VCaP (cell line): ENCODE measurements around the gene FYB2.

ENCODE experiments used
- H3K27ac ChIP-seq: fragments of 450-650 bp; 2 replicates; pipeline ENCODE4 v1.5.1; 2017
- CTCF ChIP-seq: fragments of 450-650 bp; conservative IDR thresholded peaks from 2 replicates; pipeline ENCODE4 v1.5.1; 2017; ENCODE audit warnings: mild to moderate bottlenecking, moderate library complexity

Gene FYB2

GRCh38 chr1:56755911-56756310, 63.3 kb downstream of the FYB2 start:
- H3K27ac ChIP-seq, result no peak overlapping the region
- TF ChIP-seq CTCF, result no peak

- TF ChIP-seq CTCF, result no peak
- H3K27ac ChIP-seq, result no peak overlapping the region
These were observed 64.3 kb downstream of the FYB2 start for GRCh38 chr1:56754708-56755479.

GRCh38 chr1:56745231-56745630, 74.0 kb downstream of the FYB2 start:
- TF ChIP-seq CTCF, result no peak
- H3K27ac ChIP-seq, result no peak overlapping the region

GRCh38 chr1:56728964-56729363, 90.2 kb downstream of the FYB2 start:
- no peak overlapping the region for H3K27ac ChIP-seq

DNA sequence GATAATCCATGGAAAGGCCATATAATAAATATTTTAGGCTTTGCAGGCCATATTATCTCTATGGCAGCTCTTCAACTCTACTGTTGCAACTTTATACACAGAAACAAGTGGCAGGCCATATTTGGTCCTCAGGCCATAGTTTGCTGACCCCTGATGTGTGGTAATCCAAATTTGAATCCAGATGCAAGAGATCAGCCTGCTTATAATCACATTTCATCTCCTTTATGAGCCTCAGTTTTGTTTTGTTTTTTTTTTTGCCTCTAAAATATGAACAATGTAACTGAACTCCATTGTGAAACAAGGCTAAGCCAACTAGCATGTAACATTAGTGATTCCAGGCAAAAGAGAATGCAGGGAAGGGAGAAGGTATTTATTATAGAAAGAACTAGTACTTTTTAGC, 92.5 kb downstream of the FYB2 start:
- H3K27ac ChIP-seq, result no peak overlapping the region
- no peak for TF ChIP-seq CTCF

More at GRCh38 chr1:56728964-56729363, 90.2 kb downstream of the FYB2 start:
- TF ChIP-seq CTCF, result no peak

- no peak for TF ChIP-seq CTCF
- no peak overlapping the region for H3K27ac ChIP-seq
These were observed 100.0 kb downstream of the FYB2 start for GRCh38 chr1:56719171-56719570.

DNA sequence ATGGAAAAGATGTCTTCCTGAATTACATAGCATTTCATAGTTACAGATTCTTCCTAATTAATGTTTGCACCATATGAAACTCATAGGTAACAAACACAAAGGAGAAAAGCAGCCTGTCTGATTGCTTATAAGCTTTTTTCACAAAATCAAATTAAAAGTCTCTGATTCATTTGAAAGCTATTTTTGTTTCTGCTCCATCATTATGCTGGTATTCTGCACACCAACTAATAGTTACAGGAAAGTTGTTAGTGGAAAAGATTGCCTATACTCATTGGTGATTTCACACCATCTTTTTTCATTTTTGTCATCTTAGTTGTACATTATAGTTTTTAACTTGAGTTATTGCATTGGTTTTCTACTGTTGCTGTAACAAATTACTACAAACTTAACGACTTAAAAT, 104.0 kb downstream of the FYB2 start:
- no peak for TF ChIP-seq CTCF
- no peak overlapping the region for H3K27ac ChIP-seq
